ENCODE results near the gene CYSLTR1. TPM values are rescaled to one million over a fixed set of nuclear protein-coding genes. Genes with fewer than 3 reads are reported as not detected.
"Not testable (repeated sequence)": the region's sequence is repeated elsewhere in the genome, so short reads cannot be mapped to it uniquely, and the experiment has no call there.

The CYSLTR1 gene
- total RNA-seq, 1 donor from 2014 or later, result 0.98 TPM

DNA sequence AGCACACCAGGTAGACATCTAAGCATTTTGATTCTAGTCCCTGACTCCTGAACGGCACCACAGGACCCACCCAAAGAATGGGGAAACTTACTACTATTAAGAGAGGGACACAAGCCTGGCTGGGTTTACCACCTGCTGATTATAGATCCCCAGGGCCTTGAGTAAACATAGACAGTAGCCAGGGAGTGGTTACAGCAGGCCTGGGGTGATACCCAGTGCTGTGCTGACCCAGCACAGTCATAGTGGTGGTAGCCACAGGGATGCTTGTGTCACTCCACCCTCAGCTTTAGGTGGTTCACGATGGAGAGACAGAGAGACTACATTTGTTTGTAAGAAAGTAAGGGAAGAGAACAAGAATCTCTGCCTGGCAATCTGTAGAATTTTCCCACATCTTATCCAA is 11.7 kb downstream of the CYSLTR1 start:
- no peak for DNase-seq (ENCODE audit: extremely low spot score in 2 of 2)
- Histone ChIP-seq H3K27ac (no peak overlapping the region), H3K9me3 (no peaks in the 10 kb centered on the region), H3K4me1 (no peaks in the 10 kb centered on the region), H3K4me3 (no peak overlapping the region), H3K27me3 (no peaks in the 10 kb centered on the region), H3K36me3 (no peaks in the 10 kb centered on the region)
- intact Hi-C loops (cut with DNase I), result no loop called here
- no peak for TF ChIP-seq POLR2AphosphoS5 (IDR thresholded peaks at IDR 0.05; ENCODE audit: insufficient read depth in 1 of 2, low read depth in 1 of 2)
- no peak for TF ChIP-seq CTCF (IDR thresholded peaks at IDR 0.05)

GRCh38 chrX:78314561-78314960 is 12.8 kb downstream of the CYSLTR1 start:
- H3K27ac ChIP-seq, result no peak overlapping the region
- TF ChIP-seq POLR2A (IDR thresholded peaks at IDR 0.05), result no peak
- no peak for TF ChIP-seq CTCF (IDR thresholded peaks at IDR 0.05)
- no peak for TF ChIP-seq POLR2AphosphoS5 (IDR thresholded peaks at IDR 0.05; ENCODE audit: insufficient read depth in 1 of 2, low read depth in 1 of 2)
- H3K9me3 ChIP-seq, result no peaks in the 10 kb centered on the region
- no peak overlapping the region for H3K4me3 ChIP-seq
- intact Hi-C loops (cut with DNase I), result no loop called here
- no peaks in the 10 kb centered on the region for H3K27me3 ChIP-seq
- no peaks in the 10 kb centered on the region for H3K36me3 ChIP-seq
- DNase-seq (ENCODE audit: extremely low spot score in 2 of 2), result no peak
- H3K4me1 ChIP-seq, result no peaks in the 10 kb centered on the region

GRCh38 chrX:78313526-78313925 is 13.9 kb downstream of the CYSLTR1 start:
- no peaks in the 10 kb centered on the region for H3K9me3 ChIP-seq
- H3K4me1 ChIP-seq, result no peaks in the 10 kb centered on the region
- TF ChIP-seq CTCF (IDR thresholded peaks at IDR 0.05), result no peak
- no peak for TF ChIP-seq POLR2AphosphoS5 (IDR thresholded peaks at IDR 0.05; ENCODE audit: insufficient read depth in 1 of 2, low read depth in 1 of 2)
- TF ChIP-seq POLR2A (IDR thresholded peaks at IDR 0.05), result no peak
- H3K27me3 ChIP-seq, result no peaks in the 10 kb centered on the region
- intact Hi-C loops (cut with DNase I), result no loop called here
- H3K27ac ChIP-seq, result no peak overlapping the region
- H3K36me3 ChIP-seq, result no peaks in the 10 kb centered on the region
- DNase-seq (ENCODE audit: extremely low spot score in 2 of 2), result no peak
- no peak overlapping the region for H3K4me3 ChIP-seq

DNA sequence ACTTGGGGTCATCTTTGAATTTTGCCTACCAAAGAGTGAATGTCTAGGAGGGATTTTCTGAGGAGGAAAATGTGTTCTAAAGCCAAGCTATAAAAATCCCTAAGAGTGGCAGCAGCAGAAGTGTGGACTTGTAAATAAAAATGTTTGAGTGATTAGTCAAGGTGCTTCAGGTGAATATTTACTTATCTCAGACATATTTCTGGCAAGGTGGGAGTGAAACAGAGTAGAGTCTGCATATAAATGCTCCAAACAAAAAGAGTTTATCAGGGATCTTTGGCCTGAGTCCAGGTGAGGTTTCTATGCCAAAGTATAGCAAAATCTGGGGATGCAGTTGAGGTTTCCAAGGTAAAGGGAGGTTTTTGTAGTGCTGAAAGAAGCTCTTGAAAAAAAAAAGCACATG is 19.7 kb downstream of the CYSLTR1 start:
- intact Hi-C loops (cut with DNase I), result no loop called here
- no peaks in the 10 kb centered on the region for H3K36me3 ChIP-seq
- DNase-seq (ENCODE audit: extremely low spot score in 2 of 2), result no peak
- H3K27ac ChIP-seq, result no peak overlapping the region
- H3K9me3 ChIP-seq, result no peaks in the 10 kb centered on the region
- no peaks in the 10 kb centered on the region for H3K27me3 ChIP-seq
- H3K4me1 ChIP-seq, result no peaks in the 10 kb centered on the region
- no peak overlapping the region for H3K4me3 ChIP-seq
- TF ChIP-seq POLR2AphosphoS5 (IDR thresholded peaks at IDR 0.05; ENCODE audit: insufficient read depth in 1 of 2, low read depth in 1 of 2) (no peak), CTCF (IDR thresholded peaks at IDR 0.05) (no peak)

- intact Hi-C loops (cut with DNase I), result no loop called here
- TF ChIP-seq POLR2AphosphoS5 (IDR thresholded peaks at IDR 0.05; ENCODE audit: insufficient read depth in 1 of 2, low read depth in 1 of 2) (no peak), CTCF (IDR thresholded peaks at IDR 0.05) (no peak), POLR2A (IDR thresholded peaks at IDR 0.05) (no peak)
- no peak for DNase-seq (ENCODE audit: extremely low spot score in 2 of 2)
- Histone ChIP-seq H3K27ac (no peak overlapping the region), H3K4me1 (no peaks in the 10 kb centered on the region), H3K9me3 (peaks cover 3% of the 10 kb centered on the region), H3K4me3 (no peak overlapping the region), H3K27me3 (no peaks in the 10 kb centered on the region), H3K36me3 (no peaks in the 10 kb centered on the region)
Measured at GRCh38 chrX:78303086-78303485, 24.3 kb downstream of the CYSLTR1 start.

GRCh38 chrX:78300933-78301332 is 26.5 kb downstream of the CYSLTR1 start:
- H3K9me3 ChIP-seq; intact Hi-C loops (cut with DNase I); DNase-seq (ENCODE audit: extremely low spot score in 2 of 2); H3K27me3 ChIP-seq; H3K27ac ChIP-seq; H3K4me1 ChIP-seq; H3K36me3 ChIP-seq; H3K4me3 ChIP-seq: not testable (repeated sequence)
